ENCODE measurements around the gene LARGE1.

Gene LARGE1

GRCh38 chr22:33723915-33724314, 196.4 kb downstream of the LARGE1 start:
- DNase-seq (ENCODE audit: low read depth, low spot score), result no peak

- DNase-seq (ENCODE audit: low read depth, low spot score), result no peak
Measured at GRCh38 chr22:33722816-33723215, 197.5 kb downstream of the LARGE1 start.

- DNase-seq (ENCODE audit: low read depth, low spot score), result no peak
Measured at GRCh38 chr22:33720166-33720878, 200.0 kb downstream of the LARGE1 start.

- DNase-seq (ENCODE audit: low read depth, low spot score), result no peak
Measured at GRCh38 chr22:33717694-33718396, 202.4 kb downstream of the LARGE1 start.

GRCh38 chr22:33715237-33715985, 204.9 kb downstream of the LARGE1 start:
- no peak for DNase-seq (ENCODE audit: low read depth, low spot score)

GRCh38 chr22:33710326-33710725, 209.9 kb downstream of the LARGE1 start:
- no peak for DNase-seq (ENCODE audit: low read depth, low spot score)

- no peak for DNase-seq (ENCODE audit: low read depth, low spot score)
Measured at GRCh38 chr22:33707581-33707980, 212.7 kb downstream of the LARGE1 start.

- DNase-seq (ENCODE audit: low read depth, low spot score), result no peak
Measured at GRCh38 chr22:33706100-33706499, 214.2 kb downstream of the LARGE1 start.

- DNase-seq (ENCODE audit: low read depth, low spot score), result no peak
Measured at GRCh38 chr22:33699176-33699575, 221.1 kb downstream of the LARGE1 start.

- DNase-seq (ENCODE audit: low read depth, low spot score), result no peak
Measured at GRCh38 chr22:33697640-33698039, 222.6 kb downstream of the LARGE1 start.

- DNase-seq (ENCODE audit: low read depth, low spot score), result no peak
Measured at GRCh38 chr22:33691057-33691630, 229.1 kb downstream of the LARGE1 start.

GRCh38 chr22:33688903-33689302, 231.4 kb downstream of the LARGE1 start:
- no peak for DNase-seq (ENCODE audit: low read depth, low spot score)

GRCh38 chr22:33687464-33687863, 232.8 kb downstream of the LARGE1 start:
- no peak for DNase-seq (ENCODE audit: low read depth, low spot score)

GRCh38 chr22:33684087-33684486, 236.2 kb downstream of the LARGE1 start:
- DNase-seq (ENCODE audit: low read depth, low spot score), result no peak

GRCh38 chr22:33682927-33683326, 237.3 kb downstream of the LARGE1 start:
- DNase-seq (ENCODE audit: low read depth, low spot score), result no peak

- no peak for DNase-seq (ENCODE audit: low read depth, low spot score)
Measured at GRCh38 chr22:33680632-33681031, 239.6 kb downstream of the LARGE1 start.

- no peak for DNase-seq (ENCODE audit: low read depth, low spot score)
Measured at GRCh38 chr22:33678523-33678922, 241.8 kb downstream of the LARGE1 start.

- no peak for DNase-seq (ENCODE audit: low read depth, low spot score)
Measured at GRCh38 chr22:33677536-33677935, 242.7 kb downstream of the LARGE1 start.

GRCh38 chr22:33674357-33674756, 245.9 kb downstream of the LARGE1 start:
- no peak for DNase-seq (ENCODE audit: low read depth, low spot score)

- no peak for DNase-seq (ENCODE audit: low read depth, low spot score)
Measured at GRCh38 chr22:33669746-33670145, 250.5 kb downstream of the LARGE1 start.

- DNase-seq (ENCODE audit: low read depth, low spot score), result no peak
Measured at GRCh38 chr22:33666961-33667619, 253.2 kb downstream of the LARGE1 start.
